Keratinocyte (primary cell): ENCODE data around the gene ARFGEF3.

Source experiments
- CTCF ChIP-seq, 3 experiments: IDR thresholded peaks in 1 of 3; conservative IDR thresholded peaks in 1 of 3; optimal IDR thresholded peaks in 1 of 3; 2 replicates in 2 of 3; 3 replicates in 1 of 3; pipeline versions ENCODE3 to v1.5.1; 2011; ENCODE audit warnings: low read length in 3 of 3, mild to moderate bottlenecking in 3 of 3, moderate library complexity in 2 of 3, control low read depth in 1 of 3, inconsistent platforms in 1 of 3; ENCODE audit not compliant: insufficient read depth in 2 of 3; ENCODE audit errors: extremely low read depth in 1 of 3
- EZH2 ChIP-seq: IDR thresholded peaks from one replicate; pipeline ENCODE4 v1.6.1; 2012; ENCODE audit warnings: inconsistent platforms, mild to moderate bottlenecking, low read length, moderate library complexity

- TF ChIP-seq CTCF (optimal IDR thresholded peaks at IDR 0.05 in 1 of 3, IDR thresholded peaks at IDR 0.05 in 1 of 3, conservative IDR thresholded peaks at IDR 0.05 in 1 of 3; ENCODE audit: extremely low read depth in 1 of 3, insufficient read depth in 2 of 3, low read length in 3 of 3) = no peak
- TF ChIP-seq EZH2 = no peak
Measured at GRCh38 chr6:138248878-138249277, 87.1 kb downstream of the ARFGEF3 start.
